Neuron (in vitro differentiated cells): ENCODE data around the gene NR1H4.
"Not testable (repeated sequence)": the region's sequence is repeated elsewhere in the genome, so short reads cannot be mapped to it uniquely, and the experiment has no call there.

Source experiments
- H2AFZ ChIP-seq: one replicate; pipeline ENCODE4 v1.6.1; 2013; ENCODE audit warnings: low read depth, mild to moderate bottlenecking, inconsistent platforms, low read length, moderate library complexity
- H3K27me3 ChIP-seq: one replicate; pipeline ENCODE4 v1.6.1; 2013; ENCODE audit warnings: low read length; ENCODE audit not compliant: insufficient read depth
- H3K36me3 ChIP-seq: one replicate; pipeline ENCODE4 v1.6.1; 2013; ENCODE audit warnings: low read length; ENCODE audit not compliant: insufficient read depth
- H3K4me1 ChIP-seq: one replicate; pipeline ENCODE4 v1.6.1; 2013; ENCODE audit warnings: low read length; ENCODE audit not compliant: insufficient read depth
- H3K4me3 ChIP-seq: 2 replicates; pipeline ENCODE4 v1.5.1; 2013; ENCODE audit warnings: mild to moderate bottlenecking, low read length, moderate library complexity
- H3K9me3 ChIP-seq: one replicate; pipeline ENCODE4 v1.6.1; 2013; ENCODE audit warnings: low read length

The NR1H4 gene

DNA sequence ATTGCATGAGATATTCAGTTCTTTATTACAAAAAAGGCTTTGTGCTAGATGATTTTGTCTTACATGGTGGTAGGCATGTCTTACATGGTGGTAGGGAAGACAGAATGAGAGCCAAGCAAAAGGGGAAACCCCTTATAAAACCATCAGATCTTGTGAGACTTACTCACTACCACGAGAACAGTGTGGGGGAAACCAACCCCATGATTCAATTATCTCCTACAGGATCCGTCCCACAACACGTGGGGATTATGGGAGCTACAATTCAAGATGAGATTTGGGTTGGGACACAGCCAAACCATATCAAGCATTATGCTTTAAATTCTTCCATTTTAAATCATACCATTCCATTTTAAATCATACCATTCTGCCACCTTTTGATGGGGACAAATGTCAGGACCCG lies 29.1 kb downstream of the NR1H4 start:
- not testable (repeated sequence) for H2AFZ ChIP-seq, H3K4me3 ChIP-seq, H3K4me1 ChIP-seq, H3K27me3 ChIP-seq, H3K9me3 ChIP-seq, H3K36me3 ChIP-seq

GRCh38 chr12:100503228-100503628 lies 29.6 kb downstream of the NR1H4 start:
- H3K27me3 ChIP-seq: peaks cover 4% of the 10 kb centered on the region
- H3K9me3 ChIP-seq: no peaks in the 10 kb centered on the region
- H3K4me1 ChIP-seq: no peaks in the 10 kb centered on the region
- no peak overlapping the region for H3K4me3 ChIP-seq
- H2AFZ ChIP-seq: no peak overlapping the region
- H3K36me3 ChIP-seq: no peaks in the 10 kb centered on the region

- no peak overlapping the region for H2AFZ ChIP-seq
- H3K9me3 ChIP-seq: no peaks in the 10 kb centered on the region
- H3K27me3 ChIP-seq: peaks cover 4% of the 10 kb centered on the region
- H3K4me1 ChIP-seq: no peaks in the 10 kb centered on the region
- no peak overlapping the region for H3K4me3 ChIP-seq
- no peaks in the 10 kb centered on the region for H3K36me3 ChIP-seq
Measured at GRCh38 chr12:100504804-100505203, 31.1 kb downstream of the NR1H4 start.

- Histone ChIP-seq H3K27me3 (peaks cover 4% of the 10 kb centered on the region), H3K4me3 (no peak overlapping the region), H3K4me1 (no peaks in the 10 kb centered on the region), H3K36me3 (no peaks in the 10 kb centered on the region), H3K9me3 (no peaks in the 10 kb centered on the region), H2AFZ (no peak overlapping the region)
Measured at GRCh38 chr12:100508751-100509150, 35.1 kb downstream of the NR1H4 start.

GRCh38 chr12:100512692-100513091 lies 39.0 kb downstream of the NR1H4 start:
- H2AFZ ChIP-seq: no peak overlapping the region
- no peak overlapping the region for H3K4me3 ChIP-seq
- no peaks in the 10 kb centered on the region for H3K4me1 ChIP-seq
- H3K9me3 ChIP-seq: no peaks in the 10 kb centered on the region
- H3K36me3 ChIP-seq: no peaks in the 10 kb centered on the region
- H3K27me3 ChIP-seq: peaks cover 4% of the 10 kb centered on the region

GRCh38 chr12:100515968-100516367 lies 42.3 kb downstream of the NR1H4 start:
- H3K27me3 ChIP-seq: no peaks in the 10 kb centered on the region
- H3K36me3 ChIP-seq: no peaks in the 10 kb centered on the region
- no peaks in the 10 kb centered on the region for H3K4me1 ChIP-seq
- no peak overlapping the region for H3K4me3 ChIP-seq
- no peak overlapping the region for H2AFZ ChIP-seq
- H3K9me3 ChIP-seq: no peaks in the 10 kb centered on the region

GRCh38 chr12:100518376-100518775 lies 44.7 kb downstream of the NR1H4 start:
- Histone ChIP-seq H3K4me1 (no peaks in the 10 kb centered on the region), H2AFZ (no peak overlapping the region), H3K4me3 (no peak overlapping the region), H3K36me3 (no peaks in the 10 kb centered on the region), H3K27me3 (no peaks in the 10 kb centered on the region), H3K9me3 (no peaks in the 10 kb centered on the region)

GRCh38 chr12:100520048-100520769 lies 46.5 kb downstream of the NR1H4 start:
- H2AFZ ChIP-seq: no peak overlapping the region

GRCh38 chr12:100521958-100522357 lies 48.3 kb downstream of the NR1H4 start:
- H3K27me3 ChIP-seq: no peaks in the 10 kb centered on the region
- H3K9me3 ChIP-seq: no peaks in the 10 kb centered on the region
- no peaks in the 10 kb centered on the region for H3K36me3 ChIP-seq
- H3K4me3 ChIP-seq: no peak overlapping the region
- no peak overlapping the region for H2AFZ ChIP-seq
- H3K4me1 ChIP-seq: no peaks in the 10 kb centered on the region

More at GRCh38 chr12:100520048-100520769, 46.5 kb downstream of the NR1H4 start:
- H3K9me3 ChIP-seq: no peaks in the 10 kb centered on the region
- H3K4me1 ChIP-seq: no peaks in the 10 kb centered on the region
- H3K4me3 ChIP-seq: no peak overlapping the region
- no peaks in the 10 kb centered on the region for H3K27me3 ChIP-seq
- H3K36me3 ChIP-seq: no peaks in the 10 kb centered on the region

DNA sequence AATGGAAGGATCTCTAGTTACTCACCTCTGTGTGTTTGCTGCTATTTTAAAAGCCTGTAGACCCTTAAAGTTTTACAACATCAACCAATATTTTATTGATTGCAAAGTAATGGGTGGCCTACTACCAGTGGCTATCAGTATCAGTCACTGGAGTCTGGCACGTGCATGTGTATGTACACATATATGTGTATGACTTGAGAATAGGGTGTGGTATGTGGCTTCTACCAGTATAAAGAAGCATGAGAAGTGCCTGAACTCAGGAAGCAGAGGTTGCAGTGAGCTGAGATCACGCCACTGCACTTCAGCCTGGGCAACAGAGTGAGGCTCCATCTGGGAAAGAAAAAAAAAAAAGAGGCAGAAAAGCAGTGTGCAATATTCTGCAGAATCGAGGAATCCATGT lies 54.4 kb downstream of the NR1H4 start:
- Histone ChIP-seq H2AFZ (no peak overlapping the region), H3K4me3 (no peak overlapping the region), H3K9me3 (no peaks in the 10 kb centered on the region), H3K36me3 (no peaks in the 10 kb centered on the region), H3K27me3 (peaks cover 8% of the 10 kb centered on the region), H3K4me1 (peaks cover 18% of the 10 kb centered on the region)

GRCh38 chr12:100528471-100529127 lies 54.9 kb downstream of the NR1H4 start:
- peaks cover 8% of the 10 kb centered on the region for H3K27me3 ChIP-seq
- no peak overlapping the region for H2AFZ ChIP-seq
- peaks cover 23% of the 10 kb centered on the region for H3K4me1 ChIP-seq
- H3K36me3 ChIP-seq: no peaks in the 10 kb centered on the region
- no peaks in the 10 kb centered on the region for H3K9me3 ChIP-seq
- H3K4me3 ChIP-seq: no peak overlapping the region

DNA sequence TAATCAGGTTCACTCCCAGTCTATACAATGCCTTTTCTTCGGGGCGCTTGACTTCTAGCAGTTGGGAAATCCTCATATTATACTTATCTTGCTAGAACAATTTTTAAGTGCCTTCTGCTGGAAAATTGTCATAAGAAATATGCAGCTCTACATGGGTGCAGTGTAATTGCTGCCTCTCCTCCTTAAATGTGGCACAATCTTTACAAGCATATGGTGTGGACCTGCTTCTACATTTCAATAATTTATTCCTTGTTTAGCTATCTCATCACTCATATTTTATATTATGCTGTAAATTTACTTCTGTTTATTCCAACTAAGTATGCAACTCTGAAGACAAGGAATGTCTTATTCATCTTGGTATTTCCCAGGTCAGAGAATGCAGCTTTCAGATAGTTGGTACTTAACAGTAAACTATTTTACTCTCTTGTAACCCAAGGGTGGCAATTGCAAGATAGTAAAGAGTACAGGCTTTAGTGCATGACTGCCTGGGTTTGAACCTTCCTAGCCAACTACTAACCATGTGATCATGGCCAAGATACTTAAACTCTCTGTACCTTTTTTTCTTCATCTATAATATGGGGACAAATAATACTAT lies 56.2 kb downstream of the NR1H4 start:
- Histone ChIP-seq H3K4me3 (no peak overlapping the region), H2AFZ (no peak overlapping the region), H3K36me3 (no peaks in the 10 kb centered on the region), H3K4me1 (peaks cover 26% of the 10 kb centered on the region), H3K9me3 (no peaks in the 10 kb centered on the region), H3K27me3 (peaks cover 8% of the 10 kb centered on the region)

DNA sequence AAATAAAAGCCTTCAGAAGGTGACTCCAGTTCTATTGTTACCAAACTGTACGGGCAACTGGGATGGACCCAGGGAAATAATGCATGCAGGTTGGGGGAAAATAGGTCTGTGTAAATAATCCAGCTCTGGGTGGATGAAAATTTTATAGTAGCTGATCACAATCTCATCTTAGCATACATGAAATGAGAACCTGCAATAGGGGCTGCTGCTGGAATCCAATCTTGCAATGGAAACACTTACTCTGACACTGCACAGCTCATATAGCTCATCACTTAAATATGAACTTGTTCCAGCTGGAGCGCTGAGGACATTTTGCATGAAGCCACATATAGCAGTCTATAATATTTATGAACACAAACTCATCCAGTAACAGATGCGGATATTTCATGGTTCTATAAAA lies 59.7 kb downstream of the NR1H4 start:
- no peak overlapping the region for H3K4me3 ChIP-seq
- no peak overlapping the region for H2AFZ ChIP-seq
- H3K27me3 ChIP-seq: peaks cover 8% of the 10 kb centered on the region
- H3K9me3 ChIP-seq: no peaks in the 10 kb centered on the region
- no peaks in the 10 kb centered on the region for H3K36me3 ChIP-seq
- H3K4me1 ChIP-seq: peaks cover 24% of the 10 kb centered on the region
